Activated naive CD8-positive, alpha-beta T cell treated with anti-CD3 and anti-CD28 coated beads, Interleukin-2, amount 50 U/mL, for 16 hours (primary cell): ENCODE results near the gene BMP8B.
"Not testable (repeated sequence)": the region's sequence is repeated elsewhere in the genome, so short reads cannot be mapped to it uniquely, and the experiment has no call there.

Source experiments
- DNase-seq: peaks from one replicate; pipeline ENCODE4 v3.0.0-alpha.2; 2020; ENCODE audit warnings: low read depth, low spot score

The BMP8B gene

GRCh38 chr1:39779137-39779536 lies 9.5 kb downstream of the BMP8B start:
- DNase-seq = no peak

GRCh38 chr1:39778463-39779099 lies 10.1 kb downstream of the BMP8B start:
- DNase-seq = not testable (repeated sequence)

- not testable (repeated sequence) for DNase-seq
These were observed 10.8 kb downstream of the BMP8B start for GRCh38 chr1:39777896-39778295.

- DNase-seq = no peak
These were observed 11.4 kb downstream of the BMP8B start for GRCh38 chr1:39777306-39777705.

- no peak for DNase-seq
These were observed 11.8 kb downstream of the BMP8B start for GRCh38 chr1:39776886-39777285.

- no peak for DNase-seq
These were observed 12.3 kb downstream of the BMP8B start for GRCh38 chr1:39776400-39776713.

GRCh38 chr1:39775676-39776399 lies 12.8 kb downstream of the BMP8B start:
- not testable (repeated sequence) for DNase-seq

- DNase-seq = not testable (repeated sequence)
These were observed 13.5 kb downstream of the BMP8B start for GRCh38 chr1:39775141-39775540.

GRCh38 chr1:39773369-39773979 lies 15.2 kb downstream of the BMP8B start:
- not testable (repeated sequence) for DNase-seq

GRCh38 chr1:39771022-39771532 lies 17.6 kb downstream of the BMP8B start, which contains the start of gene OXCT2:
Gene OXCT2 (minus strand): TSS chr1:39771348. CDS start chr1:39771255, 93 bp downstream.
- DNase-seq = not testable (repeated sequence)

- not testable (repeated sequence) for DNase-seq
These were observed 18.3 kb downstream of the BMP8B start for GRCh38 chr1:39770100-39771021.

GRCh38 chr1:39769502-39769901 lies 19.2 kb downstream of the BMP8B start:
- DNase-seq = not testable (repeated sequence)

- DNase-seq = not testable (repeated sequence)
These were observed 22.2 kb downstream of the BMP8B start for GRCh38 chr1:39766466-39766865.

- not testable (repeated sequence) for DNase-seq
These were observed 24.2 kb downstream of the BMP8B start for GRCh38 chr1:39764512-39764911.

- not testable (repeated sequence) for DNase-seq
These were observed 24.9 kb downstream of the BMP8B start for GRCh38 chr1:39763619-39764374.

- no peak for DNase-seq
These were observed 25.8 kb downstream of the BMP8B start for GRCh38 chr1:39762550-39763540.

GRCh38 chr1:39761557-39762260 lies 27.0 kb downstream of the BMP8B start:
- no peak for DNase-seq

GRCh38 chr1:39761016-39761415 lies 27.6 kb downstream of the BMP8B start:
- DNase-seq = no peak
